Gastroesophageal sphincter (tissue), 3 donors: ENCODE results near the gene GARS1.

Experiments used
- EP300 ChIP-seq: sonication (generic); formaldehyde crosslinking; IDR thresholded peaks from one replicate; pipeline ENCODE4 v1.6.1; 2017; ENCODE audit warnings: antibody characterized with exemption, mild to moderate bottlenecking
- POLR2A ChIP-seq, 2 donors: fragments of 450-650 bp; IDR thresholded peaks; one replicate each; pipeline ENCODE4 v1.6.1; 2017; ENCODE audit warnings: antibody characterized with exemption in 2 of 2, mild to moderate bottlenecking in 2 of 2, moderate library complexity in 1 of 2
- POLR2AphosphoS5 ChIP-seq: sonication (generic); formaldehyde crosslinking; IDR thresholded peaks from one replicate; pipeline ENCODE4 v1.6.1; 2017; ENCODE audit warnings: antibody characterized with exemption
- TF ChIP-seq, protein P1 (sequence below), 4 experiments: fragments of 200-600 bp in 2 of 4; fragments of 450-650 bp in 2 of 4; sonication (generic) in 1 of 4; IDR thresholded peaks; one replicate each; pipeline ENCODE4 v1.5.1; 2017 to 2019; ENCODE audit warnings: antibody characterized with exemption in 4 of 4, mild to moderate bottlenecking in 2 of 4, moderate library complexity in 2 of 4

DNA sequence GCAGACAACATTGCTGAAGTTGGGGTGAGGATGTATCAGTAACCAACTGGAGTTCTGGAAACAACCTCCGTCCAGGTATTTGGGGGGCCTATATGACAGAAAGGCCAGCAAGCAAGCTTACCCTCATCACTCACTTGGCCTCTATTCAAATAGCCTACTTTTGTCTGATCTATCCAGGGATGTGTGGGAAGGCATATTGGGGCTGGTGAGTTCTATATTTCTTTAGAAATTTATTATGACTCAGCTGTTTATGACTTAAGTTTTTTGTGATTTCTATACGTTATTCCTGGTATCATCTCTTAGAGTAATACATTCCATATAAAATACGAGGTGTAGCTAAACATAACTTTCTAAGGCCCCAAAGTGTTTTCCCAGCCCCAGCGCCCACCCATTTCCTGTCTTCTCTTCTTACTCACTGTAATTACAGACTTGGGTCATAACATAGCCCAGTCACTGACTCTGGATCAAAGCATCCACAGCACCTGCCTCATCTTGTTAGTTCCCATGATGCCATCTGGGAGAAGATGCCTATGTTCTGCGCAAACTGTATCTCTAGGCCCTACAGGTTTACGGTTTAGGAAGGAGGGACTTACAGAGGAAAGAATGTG, 18.1 kb downstream of the GARS1 start:
- TF ChIP-seq, protein P1, sequence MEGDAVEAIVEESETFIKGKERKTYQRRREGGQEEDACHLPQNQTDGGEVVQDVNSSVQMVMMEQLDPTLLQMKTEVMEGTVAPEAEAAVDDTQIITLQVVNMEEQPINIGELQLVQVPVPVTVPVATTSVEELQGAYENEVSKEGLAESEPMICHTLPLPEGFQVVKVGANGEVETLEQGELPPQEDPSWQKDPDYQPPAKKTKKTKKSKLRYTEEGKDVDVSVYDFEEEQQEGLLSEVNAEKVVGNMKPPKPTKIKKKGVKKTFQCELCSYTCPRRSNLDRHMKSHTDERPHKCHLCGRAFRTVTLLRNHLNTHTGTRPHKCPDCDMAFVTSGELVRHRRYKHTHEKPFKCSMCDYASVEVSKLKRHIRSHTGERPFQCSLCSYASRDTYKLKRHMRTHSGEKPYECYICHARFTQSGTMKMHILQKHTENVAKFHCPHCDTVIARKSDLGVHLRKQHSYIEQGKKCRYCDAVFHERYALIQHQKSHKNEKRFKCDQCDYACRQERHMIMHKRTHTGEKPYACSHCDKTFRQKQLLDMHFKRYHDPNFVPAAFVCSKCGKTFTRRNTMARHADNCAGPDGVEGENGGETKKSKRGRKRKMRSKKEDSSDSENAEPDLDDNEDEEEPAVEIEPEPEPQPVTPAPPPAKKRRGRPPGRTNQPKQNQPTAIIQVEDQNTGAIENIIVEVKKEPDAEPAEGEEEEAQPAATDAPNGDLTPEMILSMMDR (IDR thresholded peaks at IDR 0.05), result no peak
- TF ChIP-seq EP300 (no peak), POLR2A (IDR thresholded peaks at IDR 0.05) (no peak), POLR2AphosphoS5 (no peak)
